Brain microvascular endothelial cell (primary cell): ENCODE results near the gene COX8A.

Experiments used
- DNase-seq: peaks from one replicate; pipeline ENCODE4 v3.0.0-alpha.2; 2020
- H3K27ac ChIP-seq: fragments of 250-450 bp; sonication (Bioruptor Pico); 2 replicates; pipeline ENCODE4 v1.5.1; 2020; ENCODE audit warnings: mild to moderate bottlenecking, moderate library complexity
- H3K27me3 ChIP-seq: fragments of 250-450 bp; sonication (Bioruptor Pico); replicated peaks from 2 replicates; pipeline ENCODE4 v1.5.1; 2020; ENCODE audit warnings: mild to moderate bottlenecking
- H3K36me3 ChIP-seq: fragments of 250-450 bp; sonication (Bioruptor Pico); replicated peaks from 2 replicates; pipeline ENCODE4 v1.5.1; 2020; ENCODE audit warnings: mild to moderate bottlenecking
- H3K4me3 ChIP-seq: 2 replicates; pipeline ENCODE4 v1.5.1; 2011; ENCODE audit warnings: low read depth, mild to moderate bottlenecking, control low read depth, low read length, moderate library complexity
- in situ Hi-C: cut with HindIII; loops from 2 replicates; pipeline ENCODE4 v1.10.0; 2017; ENCODE audit warnings: low sequenced_read_pairs, low pct_ligation_motif_present
- TF ChIP-seq, protein P1 (sequence below): IDR thresholded peaks from 2 replicates; pipeline ENCODE4 v1.5.1; 2011; ENCODE audit warnings: low read depth, mild to moderate bottlenecking, moderate library complexity, low read length, control low read depth, inconsistent platforms; ENCODE audit errors: missing control alignments

Gene COX8A

DNA sequence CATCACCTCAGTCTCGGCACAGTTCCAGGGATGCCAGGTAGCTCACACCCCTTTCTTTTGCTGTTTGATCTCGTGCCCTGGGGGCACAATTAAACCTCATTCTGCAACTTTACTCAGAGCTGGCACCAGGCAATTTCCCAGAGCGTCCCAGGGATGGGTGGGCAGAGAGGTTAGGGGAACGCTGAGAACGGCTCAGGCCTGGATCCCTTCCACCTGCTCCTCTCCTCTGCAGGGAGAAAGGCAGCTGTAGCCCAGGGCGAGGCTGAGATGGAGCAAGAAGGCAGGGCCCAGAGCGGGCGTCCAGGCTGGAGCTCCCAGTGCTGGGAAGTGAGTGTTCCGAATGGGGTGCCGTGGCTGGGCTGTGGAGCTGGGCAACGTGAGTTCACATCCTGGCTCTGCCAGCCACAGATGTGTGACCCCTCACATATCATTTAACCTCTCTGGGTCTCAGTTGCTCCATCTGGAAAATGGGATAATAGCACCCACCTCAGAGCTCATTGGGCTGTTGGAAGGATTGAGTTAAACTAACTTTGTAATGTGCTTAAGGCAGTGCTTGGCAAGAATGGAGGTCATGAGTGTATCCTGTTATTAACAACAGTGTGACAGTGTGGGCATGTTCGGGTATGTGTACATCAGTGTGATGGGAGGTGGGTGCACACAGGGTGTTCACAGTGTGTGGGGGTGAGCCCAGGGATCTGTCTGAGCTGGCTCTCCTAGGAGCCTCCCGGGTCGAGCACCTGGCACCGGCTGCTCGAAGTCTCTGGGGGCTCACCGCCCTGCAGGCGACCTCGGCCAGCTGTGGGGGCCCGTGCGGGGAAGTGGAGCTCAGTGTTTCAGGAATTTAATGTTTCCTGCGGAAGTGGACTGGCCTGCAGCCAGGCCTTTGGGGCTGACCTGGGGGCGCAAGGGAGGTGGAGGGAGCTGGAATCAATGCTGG is 27.3 kb downstream of the COX8A start:
- in situ Hi-C loops = loop anchor here (5.0 kb wide), 1 partner anchor 136 kb away; no protein-coding TSS in a partner anchor
- TF ChIP-seq, protein P1, sequence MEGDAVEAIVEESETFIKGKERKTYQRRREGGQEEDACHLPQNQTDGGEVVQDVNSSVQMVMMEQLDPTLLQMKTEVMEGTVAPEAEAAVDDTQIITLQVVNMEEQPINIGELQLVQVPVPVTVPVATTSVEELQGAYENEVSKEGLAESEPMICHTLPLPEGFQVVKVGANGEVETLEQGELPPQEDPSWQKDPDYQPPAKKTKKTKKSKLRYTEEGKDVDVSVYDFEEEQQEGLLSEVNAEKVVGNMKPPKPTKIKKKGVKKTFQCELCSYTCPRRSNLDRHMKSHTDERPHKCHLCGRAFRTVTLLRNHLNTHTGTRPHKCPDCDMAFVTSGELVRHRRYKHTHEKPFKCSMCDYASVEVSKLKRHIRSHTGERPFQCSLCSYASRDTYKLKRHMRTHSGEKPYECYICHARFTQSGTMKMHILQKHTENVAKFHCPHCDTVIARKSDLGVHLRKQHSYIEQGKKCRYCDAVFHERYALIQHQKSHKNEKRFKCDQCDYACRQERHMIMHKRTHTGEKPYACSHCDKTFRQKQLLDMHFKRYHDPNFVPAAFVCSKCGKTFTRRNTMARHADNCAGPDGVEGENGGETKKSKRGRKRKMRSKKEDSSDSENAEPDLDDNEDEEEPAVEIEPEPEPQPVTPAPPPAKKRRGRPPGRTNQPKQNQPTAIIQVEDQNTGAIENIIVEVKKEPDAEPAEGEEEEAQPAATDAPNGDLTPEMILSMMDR = no peak
- H3K36me3 ChIP-seq = peaks cover 17% of the 10 kb centered on the region
- H3K27me3 ChIP-seq = no peaks in the 10 kb centered on the region
- H3K27ac ChIP-seq = no peak overlapping the region
- no peak overlapping the region for H3K4me3 ChIP-seq
- no peak for DNase-seq

DNA sequence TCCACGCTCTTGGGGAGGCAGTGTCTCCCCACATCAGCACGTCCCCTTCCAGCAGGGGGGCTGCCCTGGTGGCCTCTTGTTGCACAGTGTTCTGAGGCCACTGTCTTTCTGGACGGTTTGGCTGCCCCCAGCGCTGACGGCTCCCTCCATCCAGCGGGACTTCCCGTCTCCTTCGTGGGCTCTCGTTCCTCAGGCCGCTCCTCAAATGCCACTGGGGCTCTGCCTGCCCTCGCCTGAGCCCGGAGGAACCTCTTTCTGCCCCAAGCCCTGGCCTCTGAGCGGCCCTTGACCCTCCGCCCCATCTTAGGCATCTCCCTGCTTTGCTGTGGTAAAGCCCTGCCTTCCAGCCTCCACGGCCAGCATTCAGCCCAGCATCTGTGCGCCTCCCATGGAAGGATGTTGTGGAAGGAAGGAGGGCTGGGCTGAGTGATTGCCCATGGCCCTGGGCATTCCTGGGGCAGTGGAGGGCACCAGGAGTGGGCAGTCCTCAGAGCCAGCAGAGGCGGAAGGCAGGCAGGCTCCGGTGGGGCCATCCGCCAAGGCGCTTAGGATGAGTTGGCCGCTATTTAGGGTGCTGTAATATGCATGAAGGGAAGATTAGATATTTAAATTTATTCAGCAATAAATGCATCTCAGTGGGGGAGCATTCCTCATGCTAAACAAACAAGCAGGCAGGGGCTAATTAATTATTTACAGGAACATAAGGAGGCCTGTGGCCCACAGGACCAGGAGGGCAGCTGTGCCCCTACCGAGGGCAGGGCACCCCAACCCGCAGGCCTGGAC is 29.6 kb downstream of the COX8A start:
- no peaks in the 10 kb centered on the region for H3K36me3 ChIP-seq
- no peak overlapping the region for H3K27ac ChIP-seq
- in situ Hi-C loops = loop anchor here (5.0 kb wide), 1 partner anchor 133 kb away; no protein-coding TSS in a partner anchor
- H3K27me3 ChIP-seq = no peaks in the 10 kb centered on the region
- H3K4me3 ChIP-seq = no peak overlapping the region
- no peak for DNase-seq
- TF ChIP-seq, protein P1 = no peak

DNA sequence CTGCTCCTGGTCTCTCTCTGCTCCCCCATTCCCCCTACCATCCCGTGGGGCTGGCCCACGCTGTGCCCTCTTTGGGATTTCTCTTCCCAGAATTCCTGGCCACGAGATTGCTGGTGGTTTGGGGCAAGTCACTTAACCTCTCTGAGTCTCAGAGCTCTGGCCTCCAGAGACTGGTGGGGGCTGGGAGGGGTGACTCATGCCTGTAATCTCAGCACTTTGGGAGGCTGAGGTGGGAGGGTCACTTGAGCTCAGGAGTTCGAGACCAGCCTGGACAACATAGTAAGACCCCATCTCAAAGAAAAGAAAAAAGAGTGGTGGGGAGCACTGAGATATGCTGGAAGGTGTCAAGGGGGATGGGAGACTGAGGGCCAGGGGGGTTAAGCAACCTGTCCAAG is 30.2 kb downstream of the COX8A start:
- in situ Hi-C loops = loop anchor here (5.0 kb wide), 1 partner anchor 133 kb away; no protein-coding TSS in a partner anchor
- DNase-seq = no peak

DNA sequence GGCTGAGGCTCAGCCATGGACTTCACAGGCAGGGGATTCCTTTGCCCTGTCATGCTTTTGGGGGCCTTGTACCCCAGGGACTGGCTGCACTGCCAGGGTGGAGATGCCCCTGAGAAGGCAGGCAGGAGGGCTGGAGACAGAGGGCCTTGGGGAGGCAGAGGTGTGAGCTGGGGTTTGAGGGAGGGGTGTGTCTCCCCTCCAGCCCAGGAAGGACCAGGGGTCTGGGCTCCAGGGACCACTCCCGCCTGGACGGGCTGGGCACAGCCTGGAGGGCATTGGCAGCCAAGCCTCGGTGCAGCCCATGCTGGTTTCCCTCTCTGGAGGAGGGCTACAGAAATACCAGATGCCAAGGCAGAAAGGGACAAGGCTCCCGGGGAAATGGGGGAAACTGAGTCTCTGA is 31.3 kb downstream of the COX8A start:
- H3K27ac ChIP-seq = no peak overlapping the region

More for the DNA sequence above, 30.2 kb downstream of the COX8A start:
- no peak overlapping the region for H3K27ac ChIP-seq
- no peak overlapping the region for H3K4me3 ChIP-seq
- TF ChIP-seq, protein P1 = no peak
- H3K27me3 ChIP-seq = no peaks in the 10 kb centered on the region
- H3K36me3 ChIP-seq = no peaks in the 10 kb centered on the region

DNA sequence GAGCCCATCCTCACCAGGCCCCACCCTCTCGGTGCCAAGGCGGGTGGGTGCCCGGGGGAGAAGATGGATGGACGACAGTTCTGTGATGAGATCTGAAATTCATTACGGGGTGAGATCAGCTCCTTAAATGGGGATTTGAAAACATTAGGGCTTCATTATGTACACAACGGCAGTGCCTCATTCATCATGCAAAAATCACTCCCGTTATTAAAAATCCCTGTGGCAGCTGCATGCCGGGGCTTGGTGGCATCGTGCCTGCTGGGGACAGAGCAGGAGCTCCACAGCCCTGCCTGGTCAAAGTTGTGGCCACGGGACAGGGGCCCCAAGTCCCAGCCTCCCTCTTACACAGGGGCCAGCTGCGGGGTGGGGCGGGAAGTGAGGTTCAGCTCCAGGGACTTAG is 32.0 kb downstream of the COX8A start:
- TF ChIP-seq, protein P1 = no peak
- in situ Hi-C loops = no loop called here
- no peaks in the 10 kb centered on the region for H3K27me3 ChIP-seq
- H3K27ac ChIP-seq = no peak overlapping the region
- no peak for DNase-seq
- no peaks in the 10 kb centered on the region for H3K36me3 ChIP-seq
- no peak overlapping the region for H3K4me3 ChIP-seq

More for the DNA sequence above, 31.3 kb downstream of the COX8A start:
- no peaks in the 10 kb centered on the region for H3K27me3 ChIP-seq
- in situ Hi-C loops = no loop called here
- TF ChIP-seq, protein P1 = no peak
- no peaks in the 10 kb centered on the region for H3K36me3 ChIP-seq
- no peak overlapping the region for H3K4me3 ChIP-seq
- no peak for DNase-seq
